Measurements from ENCODE around the gene CPAMD8.
"Not testable (repeated sequence)": the region's sequence is repeated elsewhere in the genome, so short reads cannot be mapped to it uniquely, and the experiment has no call there.

CPAMD8 gene

DNA sequence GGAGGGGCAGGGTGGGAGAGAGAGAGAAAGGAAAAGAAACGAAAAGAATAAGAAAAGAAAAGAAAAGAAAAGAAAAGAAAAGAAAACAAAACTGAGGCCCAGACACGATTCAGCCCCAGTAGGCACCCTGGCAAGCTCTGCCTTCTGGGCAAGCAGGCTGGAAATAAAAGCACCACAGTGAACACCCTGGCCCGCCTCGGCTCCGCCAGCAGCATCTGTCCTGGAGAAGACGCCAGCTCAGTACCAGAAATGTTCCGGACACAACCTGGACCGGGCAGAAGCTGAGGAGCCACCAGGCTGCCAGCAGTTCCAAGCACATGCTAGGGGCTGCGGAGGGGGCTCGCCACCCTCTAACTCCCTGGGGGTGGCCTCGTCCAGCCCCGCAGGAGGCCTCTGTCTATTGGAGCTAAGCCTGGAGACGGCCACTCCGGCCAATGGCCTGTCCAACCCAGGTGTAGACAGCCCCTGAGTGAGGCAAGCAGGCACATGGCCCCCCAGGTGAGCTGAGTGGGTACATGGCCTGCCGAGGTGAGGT, 11.4 kb upstream of the CPAMD8 start:
- no peak for DNase-seq

DNA sequence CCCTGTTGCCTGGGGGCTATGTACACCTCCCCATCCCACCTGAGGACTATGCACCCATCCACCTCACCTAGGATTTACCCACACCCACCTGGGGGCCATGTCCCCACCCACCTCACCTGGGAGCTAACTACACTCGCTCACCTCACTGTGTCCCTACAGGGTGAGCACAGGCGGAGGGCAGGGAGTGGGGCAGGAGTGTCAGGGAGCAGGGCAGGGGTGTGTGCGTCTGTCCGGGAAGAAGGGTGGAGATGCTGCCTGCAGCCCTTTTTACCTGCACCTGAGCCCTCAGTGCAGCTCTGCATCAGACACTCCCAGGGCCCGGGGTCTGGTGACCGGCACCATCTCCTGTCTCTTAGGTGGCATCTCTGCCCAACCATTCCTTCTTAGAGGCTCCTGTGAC, 10.6 kb upstream of the CPAMD8 start:
- no peak for DNase-seq

DNA sequence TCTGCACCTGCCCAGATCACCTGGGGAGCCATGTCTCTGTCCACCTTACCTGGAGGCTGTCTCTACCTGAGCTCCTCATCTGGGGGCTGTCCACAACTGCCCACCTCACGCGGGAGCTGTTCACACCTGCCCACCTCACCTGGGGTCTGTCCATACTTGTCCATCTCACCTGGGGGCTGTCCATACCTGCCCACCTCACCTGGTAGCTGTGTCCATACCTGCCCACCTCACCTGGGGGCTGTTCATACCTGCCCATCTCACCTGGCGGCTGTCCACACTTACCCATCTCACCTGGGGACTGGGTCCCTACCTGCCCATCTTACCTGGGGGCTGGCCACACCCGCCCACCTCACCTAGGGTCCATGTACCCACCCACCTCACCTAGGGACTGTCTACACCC, 10.0 kb upstream of the CPAMD8 start:
- DNase-seq: no peak

DNA sequence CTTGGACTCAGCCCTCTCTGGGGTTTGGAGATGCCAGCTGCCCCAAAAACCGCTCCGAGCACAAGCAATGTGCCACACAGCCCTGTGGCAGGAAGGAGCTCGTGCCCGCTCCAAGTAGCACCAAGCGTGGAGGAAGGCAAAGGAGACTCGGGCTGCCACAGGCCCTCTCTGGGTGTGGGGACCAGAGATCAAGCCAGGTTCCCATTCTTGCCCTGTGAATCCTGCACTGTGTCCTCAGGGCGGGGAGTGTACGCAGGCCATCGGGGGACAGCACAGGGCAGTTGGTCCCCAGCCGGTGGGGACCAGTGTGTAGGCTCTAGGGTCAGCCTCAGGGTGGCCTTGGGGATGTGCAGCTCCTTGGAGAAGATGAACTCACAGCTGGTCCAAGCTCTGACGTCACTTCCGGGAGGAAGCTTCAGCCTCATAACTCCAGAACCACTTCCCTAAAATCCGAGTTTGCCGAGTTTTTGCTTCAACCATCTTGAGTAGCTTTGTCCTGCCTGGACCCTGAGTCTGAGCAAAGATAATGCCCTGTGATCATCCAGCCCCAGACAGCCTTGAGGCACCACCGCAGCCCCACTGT, 9.3 kb upstream of the CPAMD8 start:
- no peak for DNase-seq

DNA sequence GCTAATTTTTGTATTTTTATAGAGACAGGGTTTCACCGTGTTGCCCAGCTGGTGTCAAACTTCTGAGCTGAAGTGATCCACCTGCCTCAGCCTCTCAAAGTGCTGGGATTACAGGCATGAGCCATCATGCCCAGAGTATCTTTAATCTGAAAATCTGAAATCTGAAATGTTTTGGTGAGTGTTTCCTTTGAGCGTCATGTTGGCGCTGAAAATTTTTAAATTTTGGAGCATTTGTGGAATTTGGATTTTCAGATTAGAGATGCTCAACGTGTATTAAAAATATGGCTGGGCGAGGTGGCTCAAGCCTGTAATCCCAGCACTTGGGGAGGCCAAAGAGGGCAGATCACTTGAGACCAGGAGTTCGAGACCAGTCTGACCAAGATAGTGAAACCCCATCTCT, 5.1 kb upstream of the CPAMD8 start:
- no peak for DNase-seq

DNA sequence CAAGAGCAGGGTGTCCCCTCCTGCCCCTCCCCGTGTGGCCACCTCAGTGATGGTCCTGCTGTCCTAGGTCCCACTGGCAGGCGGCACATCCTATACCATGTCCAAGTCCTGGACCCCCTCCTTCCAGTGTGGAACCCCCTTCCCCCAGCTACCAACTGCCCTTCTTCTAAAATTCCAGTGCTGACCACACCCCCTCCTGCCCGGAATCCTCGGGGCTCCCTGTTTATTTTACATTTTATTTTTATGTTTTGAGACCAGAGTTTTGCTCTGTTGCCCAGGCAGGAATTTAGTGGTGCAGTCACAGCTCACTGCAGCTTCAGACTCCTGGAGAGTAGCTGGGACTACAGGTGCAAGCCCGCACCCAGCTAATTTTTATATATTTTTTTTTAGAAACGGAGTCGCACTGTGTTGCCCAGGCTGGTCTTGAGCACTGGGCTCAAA, 945 bp upstream of the CPAMD8 start:
- DNase-seq: no peak

DNA sequence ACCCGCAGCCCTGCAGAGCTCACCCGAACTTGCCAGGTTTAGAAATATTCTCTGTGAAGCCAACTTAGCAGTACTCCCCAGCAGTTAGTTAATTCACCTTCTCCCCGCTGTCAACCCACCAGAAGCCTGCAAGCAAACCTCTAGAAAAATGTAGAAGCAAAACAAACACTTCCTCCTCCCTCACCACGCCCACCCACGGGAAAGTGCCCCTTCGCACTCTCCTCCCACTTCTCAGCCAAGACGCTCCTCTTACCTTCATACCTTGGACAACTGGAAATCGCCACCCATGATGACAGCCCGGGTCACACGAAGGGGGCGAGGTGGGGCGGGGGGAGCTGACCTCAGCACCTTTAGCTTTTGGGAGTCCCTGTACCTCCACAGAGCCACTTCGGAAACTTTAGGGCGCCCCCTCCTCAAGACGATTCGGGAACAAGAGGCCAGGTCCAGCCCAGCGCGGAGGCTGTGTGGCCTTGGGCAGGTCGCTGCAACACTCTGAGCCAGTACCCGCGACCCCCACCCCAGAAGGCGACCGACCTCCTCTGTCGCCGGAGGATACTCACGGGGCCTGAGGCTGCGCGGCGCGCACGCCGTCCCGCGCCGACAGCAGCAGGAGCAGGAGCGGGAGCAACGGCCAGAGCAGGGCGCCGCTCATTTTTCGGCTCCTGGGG, 485 bp downstream of the CPAMD8 start:
- no peak for DNase-seq

DNA sequence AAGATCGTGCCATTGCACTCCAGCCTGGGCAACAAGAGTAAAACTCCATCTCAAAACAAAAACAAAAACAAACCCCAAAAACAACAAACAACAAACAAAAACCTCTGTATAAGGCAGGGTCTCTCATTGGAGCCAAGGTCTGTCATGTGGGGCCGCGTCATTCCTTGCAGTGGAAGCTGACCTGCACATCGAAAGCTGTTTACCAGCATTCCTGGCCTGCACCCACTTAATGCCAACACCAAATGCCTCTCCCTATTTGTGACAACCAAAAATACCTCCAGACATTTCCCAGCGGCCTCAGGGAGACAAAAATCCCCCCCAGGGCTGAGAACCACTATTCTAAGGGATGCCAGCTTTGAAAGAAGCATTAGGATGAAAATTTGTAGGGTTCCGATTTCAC, 1.2 kb downstream of the CPAMD8 start:
- DNase-seq: no peak

DNA sequence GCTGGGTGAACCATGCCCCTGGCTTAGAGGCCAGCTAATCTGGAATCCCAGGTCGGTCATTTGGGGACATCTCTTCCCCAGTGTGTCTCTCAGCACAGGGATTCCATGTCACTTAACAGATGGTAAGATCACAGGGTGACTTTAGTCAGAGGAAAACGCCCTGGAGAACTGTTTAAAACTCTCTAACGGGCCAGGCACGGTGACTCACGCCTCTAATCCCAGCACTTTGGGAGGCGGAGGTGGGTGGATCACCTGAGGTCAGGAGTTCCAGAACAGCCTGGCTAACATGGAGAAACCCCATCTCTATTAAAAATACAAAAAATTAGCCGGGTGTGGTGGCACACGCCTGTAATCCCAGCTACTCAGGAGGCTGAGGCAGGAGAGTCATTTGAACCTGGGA, 1.7 kb downstream of the CPAMD8 start:
- not testable (repeated sequence) for DNase-seq

DNA sequence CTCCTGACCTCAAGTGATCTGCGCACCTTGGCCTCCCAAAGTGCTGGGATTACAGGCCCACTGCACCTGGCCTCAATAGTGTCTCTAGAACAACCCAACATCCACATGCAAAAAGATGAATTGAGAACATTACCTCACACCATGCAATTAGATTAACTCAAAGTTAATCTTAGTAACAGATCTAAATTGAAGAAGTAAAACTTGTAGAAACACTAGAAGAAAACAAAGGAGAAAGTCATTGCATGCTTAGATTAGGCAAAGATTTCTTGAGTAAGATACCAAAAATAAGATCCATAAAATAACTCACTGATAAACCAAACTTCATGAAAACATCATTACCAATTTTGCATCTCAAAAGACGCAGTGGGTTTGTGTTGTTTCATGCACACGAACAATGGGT, 2.8 kb downstream of the CPAMD8 start:
- no peak for DNase-seq

DNA sequence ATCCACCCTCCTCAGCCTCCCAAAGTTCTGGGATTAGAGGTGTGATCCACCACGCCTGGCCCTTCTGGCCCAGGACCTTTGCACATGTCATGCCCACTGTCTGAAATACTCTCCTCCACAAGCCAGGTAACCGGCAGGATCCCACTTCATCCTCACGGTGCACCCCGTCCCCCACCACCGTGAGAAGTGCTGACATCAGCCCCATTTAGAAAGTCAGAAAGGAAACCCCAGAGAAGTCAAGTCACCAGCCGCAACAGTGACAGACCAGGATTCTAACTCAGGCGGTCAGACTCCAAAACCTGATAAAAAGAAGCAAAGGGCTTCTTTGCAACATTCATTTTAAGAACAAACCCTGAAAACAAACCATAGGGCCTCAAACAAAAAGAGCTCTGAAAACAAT, 3.9 kb downstream of the CPAMD8 start:
- DNase-seq: no peak

DNA sequence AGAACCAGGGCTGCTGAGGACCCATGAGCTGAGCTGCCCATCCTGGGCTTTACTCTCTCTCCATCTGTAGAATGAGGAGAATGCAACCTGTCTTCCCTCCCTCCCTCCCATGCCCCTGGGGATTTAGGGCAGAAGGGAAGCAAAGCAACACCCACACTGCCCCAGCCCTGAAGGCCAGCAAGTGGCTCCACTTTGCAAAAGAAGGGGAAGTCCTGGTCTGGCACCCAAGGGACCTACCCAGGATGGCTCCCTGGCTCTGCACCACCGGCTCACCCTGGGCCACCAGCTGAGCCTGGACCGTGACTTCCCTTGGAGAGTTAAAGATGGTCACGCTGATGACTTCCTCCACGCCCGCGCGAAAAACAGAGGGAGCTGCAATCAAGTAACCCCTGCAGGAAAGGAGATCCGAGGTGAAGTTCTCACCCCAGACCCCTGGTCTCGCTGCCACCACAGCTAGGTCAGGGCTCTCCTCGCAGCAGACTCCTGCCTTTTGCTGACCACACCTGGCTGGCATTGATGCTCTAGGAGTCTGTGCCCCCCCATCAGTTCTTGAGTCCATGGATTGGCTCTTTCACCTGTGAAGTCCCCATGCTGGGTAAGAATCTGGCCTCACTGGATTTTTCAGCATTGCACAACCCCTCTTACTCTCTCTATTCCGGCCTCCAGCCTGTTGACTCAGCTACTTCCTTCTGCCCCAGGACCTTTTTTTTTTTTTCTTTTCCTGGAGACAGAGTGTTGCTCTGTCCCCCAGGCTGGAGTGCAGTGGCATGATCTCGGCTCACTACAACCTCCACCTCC, 4.6 kb downstream of the CPAMD8 start:
- no peak for DNase-seq

DNA sequence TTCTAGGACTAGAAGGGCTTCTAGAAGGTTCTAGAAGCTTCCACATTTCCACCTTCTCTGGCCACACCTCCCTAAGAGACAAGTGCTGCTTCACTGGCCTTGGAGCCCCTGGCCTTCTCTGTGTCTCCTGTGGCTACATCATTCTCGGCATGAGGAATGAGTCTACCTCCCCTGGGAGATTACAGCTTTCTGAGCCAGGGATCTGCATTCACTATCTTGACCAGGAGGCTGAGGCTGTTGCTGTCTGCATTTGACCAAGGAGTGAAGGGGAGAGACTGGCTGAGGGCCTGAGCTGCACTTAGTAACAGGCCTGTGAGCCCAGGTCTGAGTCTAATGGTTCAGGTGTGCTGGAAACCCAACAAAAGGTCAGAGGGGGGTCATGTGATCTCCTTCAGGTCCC, 5.3 kb downstream of the CPAMD8 start:
- DNase-seq: no peak

DNA sequence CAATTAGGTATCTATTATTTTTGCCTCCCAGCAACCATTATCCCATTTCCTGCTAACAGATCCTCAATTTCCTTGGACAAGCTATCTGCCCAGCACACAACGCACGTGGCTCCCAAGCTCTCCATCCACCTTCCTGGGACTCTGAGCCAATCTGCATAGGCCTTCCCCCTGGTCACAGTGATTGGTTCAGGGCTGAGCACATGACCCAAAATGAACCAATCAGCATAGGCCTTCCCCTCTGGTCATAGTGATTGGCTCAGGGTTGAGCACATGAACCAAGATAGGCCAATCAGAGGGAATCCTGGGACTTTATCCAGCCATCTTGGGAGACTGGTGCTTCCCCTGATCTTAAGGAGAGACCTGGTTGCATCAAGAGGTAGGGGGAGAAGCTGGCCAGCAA, 5.8 kb downstream of the CPAMD8 start:
- no peak for DNase-seq

DNA sequence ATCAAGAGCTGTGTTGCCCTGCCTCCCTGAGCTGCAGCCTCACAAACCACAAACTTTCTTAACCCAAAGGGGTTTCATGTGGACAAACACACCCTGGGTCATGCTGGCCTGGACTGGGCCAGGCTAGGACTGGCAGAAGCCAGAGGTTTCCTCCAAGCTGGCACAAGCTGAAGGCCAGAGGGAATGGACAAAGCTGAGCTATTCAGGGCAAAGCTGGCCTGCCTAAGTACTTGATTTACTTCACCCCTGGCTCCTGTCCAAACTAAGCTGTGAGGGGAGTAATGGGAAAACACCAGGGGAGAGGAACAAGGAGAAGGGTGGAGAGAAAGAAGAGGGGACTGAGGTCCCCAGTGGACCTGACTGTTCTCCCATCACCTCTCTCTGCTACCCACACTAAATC, 6.2 kb downstream of the CPAMD8 start:
- no peak for DNase-seq

DNA sequence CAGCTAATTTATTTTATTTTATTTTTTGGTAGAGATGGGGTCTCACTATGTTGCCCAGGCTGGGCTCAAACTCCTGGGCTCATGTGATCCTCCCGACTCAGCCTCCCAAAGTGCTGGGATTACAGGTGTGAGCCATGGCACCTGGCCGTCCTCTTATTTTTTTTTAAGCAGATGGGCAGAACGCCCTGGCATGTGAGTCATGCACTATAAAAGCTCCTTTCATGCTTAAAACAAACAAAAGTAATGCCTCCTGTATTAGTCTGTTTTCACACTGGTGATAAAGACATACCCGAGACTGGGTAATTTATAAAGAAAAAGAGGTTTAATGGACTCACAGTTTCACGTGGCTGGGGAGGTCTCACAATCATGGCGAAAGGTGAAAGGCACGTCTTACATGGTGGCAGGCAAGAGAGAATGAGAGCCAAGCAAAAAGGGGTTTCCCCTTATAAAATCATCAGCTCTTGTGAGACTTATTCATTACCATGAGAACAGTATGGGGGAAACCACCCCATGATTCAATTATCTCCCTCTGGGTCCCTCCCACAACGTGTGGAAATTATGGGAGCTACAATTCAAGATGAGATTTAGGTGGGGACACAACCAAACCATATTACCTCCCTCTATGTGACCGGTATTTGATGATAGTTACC, 12.3 kb downstream of the CPAMD8 start:
- not testable (repeated sequence) for DNase-seq

DNA sequence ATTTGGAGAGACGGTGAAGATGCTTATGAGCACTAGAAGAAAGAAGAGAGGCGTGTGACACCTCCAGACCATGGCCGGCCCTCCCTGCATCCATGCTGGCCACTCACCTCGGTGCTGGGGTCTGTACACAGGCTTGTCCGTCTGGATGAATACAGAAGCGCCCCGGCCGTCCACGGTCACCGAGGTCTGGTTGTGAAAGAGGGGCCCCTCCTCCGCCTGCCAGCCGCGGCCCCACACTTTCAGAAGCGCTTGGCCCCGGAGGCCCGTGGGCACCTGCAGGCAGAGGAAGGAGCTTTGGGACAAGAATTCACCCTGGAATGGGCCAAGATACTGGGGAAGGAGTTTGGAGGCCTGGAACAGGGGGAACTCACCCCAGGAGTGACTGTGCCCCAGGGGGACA, 15.1 kb downstream of the CPAMD8 start:
- DNase-seq: no peak

DNA sequence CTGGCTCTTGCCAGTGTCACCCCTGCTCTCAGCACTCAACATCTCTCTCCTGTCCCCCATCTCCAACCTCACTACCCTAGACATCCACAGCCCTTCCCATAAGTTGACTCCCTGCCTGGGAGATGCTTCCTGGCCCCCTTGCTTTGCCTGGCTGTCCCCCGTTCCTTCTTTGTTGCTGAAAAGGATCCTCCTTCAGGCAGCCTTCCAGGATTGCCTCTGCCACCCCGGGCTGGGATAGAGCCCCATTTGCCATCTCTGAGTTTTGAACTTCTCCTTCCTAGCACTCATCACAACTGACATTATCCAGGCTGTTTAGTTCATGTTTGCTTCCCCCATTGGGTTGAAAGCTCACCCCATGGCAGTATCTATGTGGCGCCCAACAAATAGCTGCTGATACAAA, 20.0 kb downstream of the CPAMD8 start:
- no peak for DNase-seq

DNA sequence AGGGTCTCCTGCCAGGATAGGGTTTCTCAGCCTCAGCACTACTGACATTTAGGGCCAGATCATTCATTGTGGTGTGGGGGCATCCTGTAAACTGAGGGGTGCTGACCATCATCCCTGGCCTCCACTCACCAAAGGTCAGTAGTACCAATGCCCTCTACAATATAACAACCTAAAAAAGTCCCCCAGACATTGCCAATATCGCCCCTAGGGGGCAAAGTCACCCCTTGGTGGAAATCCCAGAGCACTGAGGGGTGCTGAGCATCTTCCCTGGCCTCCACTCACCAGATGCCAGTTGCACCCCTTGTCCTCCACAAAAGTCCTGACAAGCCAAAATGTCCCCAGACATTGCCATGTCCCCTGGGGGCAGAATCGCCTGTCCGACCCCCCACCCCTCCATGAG, 21.6 kb downstream of the CPAMD8 start:
- no peak for DNase-seq

DNA sequence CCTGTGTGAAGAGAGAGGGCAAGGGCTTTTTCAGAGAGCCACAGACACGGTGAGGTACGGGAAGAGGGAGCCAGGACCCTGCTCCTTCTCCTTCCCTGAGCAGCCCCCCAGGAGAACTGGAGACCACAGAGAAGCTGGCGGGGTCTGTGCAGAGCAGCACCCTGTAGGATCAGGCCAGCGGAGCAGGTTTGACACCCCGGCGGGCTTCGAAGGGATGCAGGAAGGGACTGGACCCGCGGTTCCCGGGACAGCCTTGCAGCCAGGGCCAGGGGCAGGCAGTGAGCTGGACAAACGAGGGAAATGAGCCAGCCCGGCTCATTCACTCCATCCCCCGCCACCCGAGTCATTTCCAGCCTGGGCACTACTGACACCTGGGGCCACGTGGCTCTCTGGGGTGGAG, 22.2 kb downstream of the CPAMD8 start:
- no peak for DNase-seq

DNA sequence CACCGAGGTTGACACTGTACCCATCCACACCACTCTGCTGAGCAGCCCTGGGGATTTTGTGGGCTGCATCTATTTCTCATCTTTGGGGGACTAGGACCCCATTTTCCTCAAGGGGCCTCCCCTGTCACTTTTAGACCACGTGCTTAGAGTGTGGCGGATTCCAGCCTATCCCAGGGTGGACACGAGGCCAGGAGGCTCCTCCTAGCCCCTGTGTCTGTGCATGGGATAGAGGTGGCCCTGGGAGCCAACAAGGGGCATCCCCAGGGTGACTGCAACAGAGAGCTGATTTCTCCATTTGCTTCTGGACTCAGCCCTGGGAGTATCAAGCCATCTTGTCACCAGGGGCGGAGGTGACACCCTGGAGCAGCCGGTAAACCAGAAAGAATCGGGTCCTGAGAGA, 24.2 kb downstream of the CPAMD8 start:
- no peak for DNase-seq

DNA sequence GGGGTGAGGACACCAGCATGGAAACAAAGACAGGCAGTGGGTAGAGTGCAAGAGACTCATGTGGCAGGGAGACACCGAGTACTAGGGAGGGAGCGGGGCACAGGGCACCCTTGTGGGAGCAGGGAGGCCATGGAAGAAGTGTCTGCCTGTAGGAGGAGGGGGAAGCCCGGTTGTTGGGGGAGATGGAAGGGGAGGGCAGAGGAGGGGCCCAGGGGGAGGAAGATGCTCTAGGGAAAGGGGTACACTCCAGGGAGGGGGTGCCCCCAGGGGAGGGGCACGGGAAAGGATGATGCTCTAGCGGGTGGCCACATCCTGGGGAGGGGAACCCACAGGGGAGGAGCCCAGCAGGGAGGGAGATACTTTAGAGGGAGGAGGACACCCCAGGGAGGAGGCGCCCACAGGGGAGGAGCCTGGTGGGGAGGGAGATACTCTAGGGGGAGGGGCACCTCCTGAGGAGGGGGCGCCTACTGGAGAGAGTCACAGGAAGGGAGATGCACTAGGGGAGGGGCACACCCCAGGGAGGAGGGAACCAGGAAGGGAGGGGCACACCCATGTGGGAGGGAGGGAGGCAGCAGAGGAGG, 24.9 kb downstream of the CPAMD8 start:
- peak; percentile 33 to 49 for DNase-seq

DNA sequence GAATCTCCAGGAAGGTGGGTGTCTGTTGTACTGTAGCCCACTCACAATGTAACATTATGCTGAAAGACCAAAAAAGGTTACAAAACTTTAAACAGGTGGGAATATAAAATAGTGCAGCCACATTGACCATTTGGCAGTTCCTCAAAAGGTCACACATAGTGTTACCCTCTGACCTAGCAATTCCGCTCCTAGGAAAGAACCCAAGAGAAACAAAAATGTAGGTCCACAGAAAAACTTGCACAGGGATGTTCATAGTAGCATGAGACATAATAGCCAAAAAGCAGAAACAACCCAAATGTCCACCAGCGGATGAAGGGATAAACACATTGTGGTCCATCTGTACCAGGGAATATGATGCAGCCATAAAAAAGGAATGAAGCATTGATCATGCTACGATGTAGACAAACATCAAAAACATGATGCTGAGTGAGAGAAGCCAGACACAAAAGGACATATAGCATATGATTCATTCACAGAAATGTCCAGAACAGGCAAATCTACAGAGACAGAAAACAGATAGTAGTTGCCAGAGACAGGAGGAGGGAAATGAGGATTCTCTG, 27.9 kb downstream of the CPAMD8 start:
- no peak for DNase-seq
